Middle frontal gyrus (tissue), 1 donor: ENCODE data around the gene SPRR4.

Experiments
- DNase-seq: peaks from one replicate; pipeline ENCODE4 v3.0.0-alpha.2; 2015; ENCODE audit warnings: low spot score; ENCODE audit errors: extremely low spot score

The SPRR4 gene, protein sequence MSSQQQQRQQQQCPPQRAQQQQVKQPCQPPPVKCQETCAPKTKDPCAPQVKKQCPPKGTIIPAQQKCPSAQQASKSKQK

GRCh38 chr1:152970495-152970894 lies at the start of gene SPRR4:
Gene SPRR4 (plus strand): TSS chr1:152970648. CDS start chr1:152971891, 1,243 bp downstream.
- no peak for DNase-seq

GRCh38 chr1:152924191-152924590 lies 46.3 kb upstream of the SPRR4 start:
- DNase-seq: no peak

DNA sequence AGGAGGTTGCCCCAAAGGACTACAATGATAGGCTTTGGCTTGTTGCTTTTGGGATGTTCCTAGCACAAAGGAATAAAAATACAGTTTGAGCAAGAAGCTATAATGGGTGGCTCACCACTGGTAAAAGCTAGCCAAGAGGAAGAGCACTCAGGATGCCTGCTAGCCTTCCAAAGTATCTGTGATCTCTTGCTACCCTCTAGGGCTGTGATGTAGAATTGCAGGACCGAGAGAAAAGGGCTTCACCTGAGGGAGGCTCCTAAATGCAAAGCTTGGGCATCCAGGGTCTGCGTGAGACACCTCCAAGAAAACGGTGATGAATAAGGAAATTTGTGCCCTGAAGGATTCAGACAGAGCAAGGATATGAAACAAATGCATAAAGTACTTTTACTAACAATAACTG lies 44.4 kb upstream of the SPRR4 start:
- no peak for DNase-seq

GRCh38 chr1:152928671-152929070 lies 41.8 kb upstream of the SPRR4 start:
- no peak for DNase-seq

GRCh38 chr1:152932170-152932811 lies 38.2 kb upstream of the SPRR4 start:
- no peak for DNase-seq

GRCh38 chr1:152933196-152933595 lies 37.3 kb upstream of the SPRR4 start:
- DNase-seq: no peak

GRCh38 chr1:152940614-152941013 lies 29.8 kb upstream of the SPRR4 start:
- no peak for DNase-seq

GRCh38 chr1:152941037-152941711 lies 29.3 kb upstream of the SPRR4 start:
- DNase-seq: no peak

DNA sequence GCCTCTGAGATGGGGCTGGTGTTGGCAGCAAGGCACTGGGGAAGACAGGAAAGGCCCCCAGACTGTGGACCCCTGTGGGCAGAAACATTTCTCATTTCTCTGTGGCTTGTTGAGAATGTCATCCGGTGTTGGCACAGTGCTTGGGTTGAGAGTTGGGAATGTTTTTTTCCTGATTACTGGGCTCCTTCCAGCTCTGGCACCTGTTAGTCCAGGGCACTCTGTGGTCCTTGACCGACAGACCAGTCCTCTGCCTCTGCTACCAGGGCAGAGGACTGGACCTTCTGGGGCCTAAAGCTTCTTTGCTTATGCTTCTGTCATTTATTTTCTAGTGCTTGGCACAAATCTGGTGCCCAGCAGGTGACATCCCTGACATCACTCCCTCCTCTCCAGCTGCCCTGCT lies 28.3 kb upstream of the SPRR4 start:
- DNase-seq: no peak

GRCh38 chr1:152946248-152946647 lies 24.2 kb upstream of the SPRR4 start:
- DNase-seq: no peak

- DNase-seq: no peak
Measured at GRCh38 chr1:152946651-152947256, 23.7 kb upstream of the SPRR4 start, which contains the start of gene SPRR5. Gene SPRR5 (plus strand): TSS chr1:152947206. CDS start chr1:152948555, 1,349 bp downstream.

DNA sequence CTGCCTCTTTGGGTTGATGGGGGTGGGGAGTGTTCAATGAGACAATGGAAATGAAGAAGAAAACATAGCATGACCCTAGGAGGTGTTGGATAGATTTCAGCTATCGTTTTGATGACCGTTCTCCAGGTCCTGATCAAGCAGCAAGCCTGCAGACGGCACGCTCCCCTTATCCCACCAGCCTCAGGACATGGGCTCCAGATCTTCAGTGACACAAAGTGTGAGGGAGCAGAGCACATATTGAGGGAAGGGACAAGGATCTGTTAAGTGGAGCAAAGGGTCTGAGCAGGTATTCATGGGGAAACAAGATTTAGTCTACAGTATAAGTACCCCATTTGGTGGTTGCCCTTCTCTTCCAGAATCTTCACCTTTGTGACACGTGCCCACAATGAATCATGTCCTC lies 18.7 kb upstream of the SPRR4 start:
- DNase-seq: no peak

DNA sequence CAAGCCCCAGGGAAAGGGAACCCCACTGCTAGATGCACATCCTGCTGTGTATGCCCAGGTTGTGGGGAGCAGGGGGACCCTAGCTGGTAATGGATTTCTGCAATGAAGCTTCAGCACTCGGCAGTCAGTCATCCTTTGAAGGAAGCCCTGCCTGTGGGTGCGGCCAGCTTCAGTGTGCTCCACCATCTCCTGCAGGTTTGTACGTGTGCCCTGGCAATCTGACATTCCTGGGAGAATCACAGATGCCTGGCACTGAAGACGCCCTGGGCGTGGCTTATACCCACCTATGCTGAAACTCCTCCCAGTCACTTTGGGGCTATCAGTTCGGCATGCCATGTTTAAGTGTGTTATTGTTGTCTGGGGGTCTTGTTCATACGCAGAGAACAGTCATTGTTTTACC lies 16.7 kb upstream of the SPRR4 start:
- no peak for DNase-seq

- DNase-seq: no peak
Measured at GRCh38 chr1:152954436-152954835, 16.0 kb upstream of the SPRR4 start.

DNA sequence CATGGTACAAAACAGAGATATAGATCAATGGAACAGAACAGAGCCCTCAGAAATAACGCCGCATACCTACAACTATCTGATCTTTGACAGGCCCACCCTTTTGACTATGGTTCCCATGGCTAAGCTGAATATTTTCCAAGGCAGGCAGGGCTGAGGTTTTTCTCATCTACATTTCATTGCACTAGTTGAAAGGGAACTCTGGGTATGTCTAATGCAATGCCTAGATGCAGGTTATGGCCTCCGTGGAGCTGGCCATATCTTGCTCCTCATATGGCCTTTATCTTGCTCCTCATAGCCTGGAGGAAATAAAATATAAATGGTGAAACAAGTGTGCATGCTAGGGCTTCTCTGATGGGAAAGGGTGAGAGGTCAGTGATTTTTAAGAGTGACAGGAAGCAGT lies 12.9 kb upstream of the SPRR4 start:
- DNase-seq: no peak

DNA sequence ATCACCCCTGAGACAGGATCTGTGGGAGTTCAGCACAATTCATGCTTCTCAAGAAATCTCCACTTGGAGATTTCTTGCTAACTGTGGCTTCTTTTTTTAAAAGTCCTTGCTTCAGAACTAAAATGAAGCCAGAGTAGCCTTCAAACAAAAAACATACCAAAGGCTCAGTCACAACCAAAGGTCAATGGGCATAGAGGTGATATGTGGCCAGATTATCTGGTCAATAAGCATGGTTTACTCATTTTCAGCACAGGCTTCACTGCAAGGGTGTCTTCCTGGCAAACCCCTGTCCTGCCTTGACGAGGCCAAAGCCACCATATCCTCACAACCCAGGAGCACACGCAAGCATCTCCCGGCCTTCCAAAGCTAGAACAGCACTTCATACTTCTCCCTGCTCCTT lies 11.2 kb upstream of the SPRR4 start:
- DNase-seq: no peak

- no peak for DNase-seq
Measured at GRCh38 chr1:152959801-152960451, 10.5 kb upstream of the SPRR4 start.

GRCh38 chr1:152960452-152961044 lies 9.9 kb upstream of the SPRR4 start:
- no peak for DNase-seq

DNA sequence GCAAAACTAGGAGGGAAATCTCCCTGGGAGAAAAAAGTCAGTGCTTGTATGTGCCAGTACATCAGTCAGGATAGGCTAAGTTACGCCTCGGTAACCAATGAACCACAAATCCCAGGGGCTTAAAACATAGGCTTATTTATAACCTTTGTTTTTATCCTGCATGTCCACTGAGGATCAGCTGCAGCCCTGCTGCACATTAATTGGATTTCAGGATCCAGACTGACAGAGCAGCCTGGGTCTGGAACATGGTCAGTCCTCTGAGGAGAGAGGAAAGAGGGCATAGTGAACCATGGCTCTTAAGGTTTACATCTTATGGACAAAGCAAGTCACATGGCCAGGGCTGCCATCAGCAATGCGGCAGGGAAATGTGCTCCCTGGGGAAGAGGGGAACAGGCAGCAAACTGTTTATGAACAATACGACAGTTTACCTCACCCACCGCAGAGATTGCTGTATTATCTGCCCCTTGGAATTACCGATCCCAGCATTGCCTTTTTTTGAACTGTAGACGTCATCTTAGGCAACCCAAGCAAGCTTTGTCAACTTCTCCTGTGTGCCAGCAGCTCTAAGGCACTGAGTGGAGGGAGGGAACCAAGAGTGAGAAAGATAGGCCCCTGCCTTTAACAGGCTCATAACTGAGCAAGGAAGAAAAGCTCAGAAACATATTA lies 9.1 kb upstream of the SPRR4 start:
- no peak for DNase-seq

- DNase-seq: no peak
Measured at GRCh38 chr1:152962876-152963415, 7.5 kb upstream of the SPRR4 start.

DNA sequence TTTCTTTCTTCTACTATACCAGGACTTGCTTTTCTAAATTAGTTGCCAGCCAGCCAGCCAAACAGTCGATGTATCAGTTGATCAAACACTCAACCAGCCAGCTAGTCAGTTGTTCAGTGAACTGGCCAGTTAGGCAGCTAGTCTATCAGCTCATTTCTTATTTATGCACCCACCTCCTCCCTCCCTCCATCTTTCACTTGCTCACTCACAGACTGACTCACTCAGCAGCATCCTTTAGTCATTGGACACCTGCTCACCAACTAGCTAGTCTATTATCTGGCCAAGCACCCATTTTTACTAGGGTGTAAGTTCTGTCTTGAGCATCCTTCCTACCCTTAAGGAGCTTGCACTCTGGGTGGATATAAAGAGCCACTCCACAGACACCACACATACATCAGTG lies 5.9 kb upstream of the SPRR4 start:
- DNase-seq: no peak
